IPS-15b (cell line): ENCODE measurements around the gene MPP2.
A peak's percentile ranks its signal among the peaks of the same experiment; 100 is the strongest.

Experiments used
- H3K27me3 ChIP-seq: one replicate; pipeline ENCODE4 v1.6.1; 2013; ENCODE audit warnings: low read length; ENCODE audit not compliant: control insufficient read depth, insufficient read depth
- H3K36me3 ChIP-seq: one replicate; pipeline ENCODE4 v1.6.1; 2013; ENCODE audit warnings: low read length; ENCODE audit not compliant: control insufficient read depth, insufficient read depth
- H3K4me1 ChIP-seq: one replicate; pipeline ENCODE4 v1.6.1; 2013; ENCODE audit warnings: mild to moderate bottlenecking, low read length; ENCODE audit not compliant: control insufficient read depth, insufficient read depth
- H3K4me3 ChIP-seq: one replicate; pipeline ENCODE4 v1.5.1; 2013; ENCODE audit warnings: low read depth, low read length
- H3K9ac ChIP-seq: one replicate; pipeline ENCODE4 v1.6.1; 2013; ENCODE audit warnings: low read depth, mild to moderate bottlenecking, low read length
- H3K9me3 ChIP-seq: one replicate; pipeline ENCODE4 v1.6.1; 2013; ENCODE audit warnings: mild to moderate bottlenecking, low read length; ENCODE audit not compliant: control insufficient read depth, insufficient read depth

MPP2 gene, protein sequence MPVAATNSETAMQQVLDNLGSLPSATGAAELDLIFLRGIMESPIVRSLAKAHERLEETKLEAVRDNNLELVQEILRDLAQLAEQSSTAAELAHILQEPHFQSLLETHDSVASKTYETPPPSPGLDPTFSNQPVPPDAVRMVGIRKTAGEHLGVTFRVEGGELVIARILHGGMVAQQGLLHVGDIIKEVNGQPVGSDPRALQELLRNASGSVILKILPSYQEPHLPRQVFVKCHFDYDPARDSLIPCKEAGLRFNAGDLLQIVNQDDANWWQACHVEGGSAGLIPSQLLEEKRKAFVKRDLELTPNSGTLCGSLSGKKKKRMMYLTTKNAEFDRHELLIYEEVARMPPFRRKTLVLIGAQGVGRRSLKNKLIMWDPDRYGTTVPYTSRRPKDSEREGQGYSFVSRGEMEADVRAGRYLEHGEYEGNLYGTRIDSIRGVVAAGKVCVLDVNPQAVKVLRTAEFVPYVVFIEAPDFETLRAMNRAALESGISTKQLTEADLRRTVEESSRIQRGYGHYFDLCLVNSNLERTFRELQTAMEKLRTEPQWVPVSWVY

DNA sequence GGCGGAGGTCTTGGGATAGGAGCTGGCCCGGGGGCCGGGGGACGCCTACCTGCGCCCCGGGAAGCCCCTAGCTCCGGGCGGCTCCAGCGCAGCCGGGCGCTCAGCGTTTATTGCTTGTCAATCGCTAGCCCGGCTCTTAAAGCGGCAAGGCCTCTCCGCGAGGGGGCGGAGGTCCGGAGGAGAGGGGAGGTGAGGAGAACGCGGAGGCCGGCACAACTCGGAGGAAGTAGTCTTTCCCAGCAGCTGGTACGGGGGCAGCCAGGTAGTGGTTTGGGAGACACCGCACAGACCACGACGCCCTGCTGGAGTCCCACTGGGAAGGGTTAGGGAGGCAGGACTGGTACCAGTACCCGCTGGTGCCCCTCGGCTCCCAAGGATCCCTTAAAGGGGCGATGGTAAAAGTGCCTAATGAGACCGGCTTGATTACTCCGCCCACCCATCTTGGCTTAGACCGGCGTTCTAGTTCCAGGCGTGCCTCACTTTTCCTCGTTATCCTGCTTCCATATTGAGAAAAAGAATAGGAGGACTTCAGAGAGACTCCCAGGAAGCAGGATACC is at the start of gene MPP2:
Gene MPP2, minus strand, starts transcription at position 112 of the 557 bp plus-strand sequence. CDS start 3,076 bp downstream, outside the sequence.
- Histone ChIP-seq H3K9me3 (no peaks in the 10 kb centered on the region), H3K36me3 (no peaks in the 10 kb centered on the region), H3K4me3 (peak within 1 kb of the TSS; percentile 85), H3K9ac (peak within 1 kb of the TSS; percentile 79), H3K27me3 (peaks cover 50% of the 10 kb centered on the region), H3K4me1 (peaks cover 13% of the 10 kb centered on the region)

DNA sequence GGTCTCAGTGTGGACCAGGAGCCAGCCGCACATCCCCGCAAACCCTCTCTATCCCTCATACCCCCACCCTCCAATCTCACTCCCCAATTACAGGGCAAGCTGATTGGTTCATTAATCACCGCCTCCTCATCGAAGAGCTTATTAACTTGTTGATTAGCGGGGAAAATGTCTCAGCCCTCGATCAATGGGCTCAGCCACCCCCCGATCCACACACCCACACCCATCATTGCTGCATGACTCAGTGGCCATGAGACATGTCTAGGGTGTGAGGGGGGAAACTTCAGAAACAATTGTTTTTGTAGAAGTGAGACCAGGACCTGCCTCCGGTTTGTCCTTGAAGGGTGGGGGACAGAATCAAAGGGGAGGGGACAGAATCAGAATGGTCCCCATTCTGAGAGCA is 48.9 kb upstream of the MPP2 start:
- no peak overlapping the region for H3K9ac ChIP-seq
- peaks cover 16% of the 10 kb centered on the region for H3K27me3 ChIP-seq
- H3K9me3 ChIP-seq = no peaks in the 10 kb centered on the region
- H3K4me1 ChIP-seq = peaks cover 6% of the 10 kb centered on the region
- H3K4me3 ChIP-seq = no peak overlapping the region
- H3K36me3 ChIP-seq = no peaks in the 10 kb centered on the region

DNA sequence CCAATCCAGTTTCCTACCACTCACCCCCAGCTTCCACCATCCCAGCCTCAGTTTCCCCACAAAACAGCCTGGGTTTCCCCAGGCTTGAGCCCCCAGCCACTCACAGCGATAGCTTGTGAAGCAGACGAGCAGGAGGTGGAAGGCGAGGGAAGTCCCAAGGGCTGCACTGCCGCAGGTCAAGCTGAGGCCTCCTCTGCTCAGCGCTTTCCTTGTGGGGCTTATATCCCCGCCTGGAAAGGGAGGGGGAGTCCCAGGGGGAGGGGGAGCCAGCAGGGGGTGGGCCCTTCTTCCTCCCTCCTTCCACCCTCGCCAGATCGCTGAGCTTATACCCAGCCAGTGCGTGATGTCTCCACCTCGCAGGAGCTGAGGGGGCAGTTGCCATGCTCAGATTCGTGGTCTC is 46.4 kb upstream of the MPP2 start, which contains the start of gene PYY:
Gene PYY, minus strand, starts transcription at position 195 of the 400 bp plus-strand sequence. CDS start 457 bp downstream, outside the sequence.
- Histone ChIP-seq H3K9ac (peak within 1 kb of the TSS; percentile 73), H3K36me3 (no peaks in the 10 kb centered on the region), H3K4me1 (peaks cover 6% of the 10 kb centered on the region), H3K9me3 (no peaks in the 10 kb centered on the region), H3K4me3 (peak within 1 kb of the TSS; percentile 87), H3K27me3 (peaks cover 27% of the 10 kb centered on the region)

DNA sequence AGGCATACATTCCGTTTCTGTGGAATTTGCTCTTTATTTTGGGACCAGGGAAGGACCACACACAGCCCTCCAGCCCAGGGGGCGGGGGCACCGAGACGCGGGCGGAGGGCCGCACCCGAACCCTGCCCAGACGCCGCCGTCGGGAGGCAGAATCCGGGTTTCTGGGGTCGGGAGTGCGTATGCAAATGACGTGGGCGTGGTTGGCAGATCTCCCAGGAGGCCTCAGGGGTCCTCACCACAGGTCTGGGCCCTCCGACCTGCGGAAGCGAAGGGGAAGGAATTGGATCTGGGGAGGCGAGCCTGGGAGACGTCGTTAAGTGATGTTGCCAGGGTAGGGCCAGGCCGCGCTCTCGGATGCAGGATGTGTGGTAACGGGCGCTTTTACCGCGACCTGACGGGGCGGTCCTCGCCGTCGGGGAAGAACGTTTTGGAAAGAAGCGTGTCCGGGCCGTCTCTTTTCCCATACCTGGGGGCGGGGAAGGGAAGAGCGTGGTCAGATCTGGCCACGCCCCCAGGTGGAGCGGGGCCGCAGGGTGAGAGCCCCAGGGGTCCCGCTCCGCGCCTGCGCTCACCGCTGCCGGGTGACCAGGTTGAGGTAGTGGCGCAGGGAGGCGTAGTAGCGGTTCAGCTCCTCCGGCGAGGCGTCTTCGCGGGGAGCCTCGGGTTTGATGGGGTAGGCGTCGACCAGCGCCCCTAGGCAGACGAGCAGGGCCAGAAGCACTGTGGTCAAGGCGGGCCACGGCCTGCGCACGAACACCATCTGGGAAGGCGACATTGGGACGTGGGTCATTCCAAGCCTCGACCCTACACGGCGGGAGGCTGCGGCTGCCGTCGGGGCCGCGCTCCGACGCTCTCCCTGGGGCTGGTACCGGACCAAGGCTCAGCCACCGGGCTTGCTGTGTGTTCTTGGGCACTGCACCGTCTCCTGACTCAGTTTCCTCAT is 45.7 kb upstream of the MPP2 start:
- peak overlapping the region; percentile 87 for H3K4me3 ChIP-seq
- H3K9me3 ChIP-seq = no peaks in the 10 kb centered on the region
- peaks cover 6% of the 10 kb centered on the region for H3K4me1 ChIP-seq
- H3K36me3 ChIP-seq = no peaks in the 10 kb centered on the region
- peak overlapping the region; percentile 73 for H3K9ac ChIP-seq
- H3K27me3 ChIP-seq = peaks cover 27% of the 10 kb centered on the region

DNA sequence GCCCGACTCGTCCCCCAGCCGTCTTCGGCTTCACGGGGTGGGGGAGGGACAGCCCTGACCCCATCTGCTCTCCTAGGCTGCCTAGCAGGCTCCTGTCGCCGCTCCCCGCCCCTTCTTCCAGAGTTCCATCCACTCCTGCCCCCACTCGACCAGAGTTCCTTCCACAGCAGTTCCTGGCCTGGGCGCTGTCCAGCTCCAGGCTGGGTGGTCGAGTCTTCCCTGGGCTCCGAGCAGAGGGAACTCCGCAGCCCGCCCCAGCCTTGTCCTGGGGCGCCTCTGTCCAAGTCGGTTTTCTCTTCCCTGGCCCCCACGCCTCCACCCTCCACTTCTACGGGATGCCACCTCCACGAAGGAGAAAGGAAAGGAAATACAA is 45.0 kb upstream of the MPP2 start:
- peaks cover 27% of the 10 kb centered on the region for H3K27me3 ChIP-seq
- no peaks in the 10 kb centered on the region for H3K9me3 ChIP-seq
- no peaks in the 10 kb centered on the region for H3K36me3 ChIP-seq
- peaks cover 6% of the 10 kb centered on the region for H3K4me1 ChIP-seq
- H3K4me3 ChIP-seq = peak overlapping the region; percentile 87
- H3K9ac ChIP-seq = peak overlapping the region; percentile 9

DNA sequence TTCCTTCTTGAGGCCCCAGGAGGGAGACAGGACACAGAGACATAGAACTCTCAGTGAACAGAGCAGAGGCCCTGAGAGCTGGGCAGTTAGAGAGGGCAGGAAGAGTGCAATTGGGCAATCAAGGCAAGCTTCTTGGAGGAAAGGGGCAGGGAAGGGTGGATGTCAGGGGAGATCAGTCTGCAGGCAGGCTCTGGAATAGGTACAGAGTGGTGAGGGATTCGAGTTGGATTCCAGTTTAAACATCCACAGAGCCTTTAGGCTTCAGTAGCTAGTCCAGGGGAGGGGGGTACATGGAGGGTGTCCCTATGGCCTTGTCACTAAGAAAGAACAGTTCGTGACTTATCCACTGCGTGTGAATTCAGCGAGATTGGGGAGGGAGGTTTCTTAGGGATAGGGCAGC is 44.4 kb upstream of the MPP2 start:
- Histone ChIP-seq H3K9me3 (no peaks in the 10 kb centered on the region), H3K9ac (peak overlapping the region; percentile 9), H3K36me3 (no peaks in the 10 kb centered on the region), H3K4me1 (peaks cover 6% of the 10 kb centered on the region), H3K27me3 (peaks cover 27% of the 10 kb centered on the region), H3K4me3 (peak overlapping the region; percentile 87)

DNA sequence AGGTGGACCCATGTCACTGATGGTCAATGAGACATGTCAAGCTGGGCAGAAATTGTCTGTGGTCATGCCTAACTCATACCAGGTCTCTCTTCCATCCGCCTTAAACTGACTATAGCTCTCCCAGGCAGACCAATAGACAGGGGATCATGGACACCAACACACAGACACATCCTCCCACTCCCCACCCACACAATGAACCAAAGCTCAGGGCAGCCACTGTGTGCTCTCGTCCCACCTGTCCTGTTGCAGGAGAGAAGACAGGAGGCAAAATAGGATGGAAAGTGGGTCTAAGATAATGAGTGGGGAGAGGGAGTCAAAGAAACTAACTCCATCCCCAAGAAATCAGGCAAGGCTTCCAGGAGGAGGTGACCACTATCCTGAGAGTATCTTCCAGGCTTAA is 43.2 kb upstream of the MPP2 start:
- H3K4me3 ChIP-seq = no peak overlapping the region

DNA sequence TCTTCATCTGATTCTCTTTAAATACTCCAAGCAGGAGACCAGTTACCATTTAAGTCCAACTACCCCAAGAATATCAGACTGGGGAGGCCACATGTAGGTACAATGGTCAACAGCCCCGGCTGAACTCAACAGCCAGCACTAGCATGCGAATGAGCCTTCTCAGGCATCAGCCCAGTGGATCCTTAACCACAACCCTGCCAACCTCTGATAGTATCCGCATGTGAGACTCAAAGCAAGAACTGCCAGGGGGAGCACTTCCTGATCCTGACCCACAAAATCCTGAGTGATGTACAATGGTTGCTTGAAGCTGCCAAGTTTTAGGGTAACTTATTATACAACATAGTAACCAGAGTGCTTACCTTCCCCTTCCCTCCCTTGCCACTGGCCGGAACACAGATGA is 42.4 kb upstream of the MPP2 start:
- Histone ChIP-seq H3K4me1 (peaks cover 6% of the 10 kb centered on the region), H3K9me3 (no peaks in the 10 kb centered on the region), H3K36me3 (no peaks in the 10 kb centered on the region), H3K4me3 (no peak overlapping the region), H3K9ac (no peak overlapping the region), H3K27me3 (peaks cover 25% of the 10 kb centered on the region)

More for the DNA sequence above, 43.2 kb upstream of the MPP2 start:
- H3K36me3 ChIP-seq = no peaks in the 10 kb centered on the region
- peaks cover 6% of the 10 kb centered on the region for H3K4me1 ChIP-seq
- H3K9me3 ChIP-seq = no peaks in the 10 kb centered on the region
- H3K27me3 ChIP-seq = peaks cover 27% of the 10 kb centered on the region
- no peak overlapping the region for H3K9ac ChIP-seq

DNA sequence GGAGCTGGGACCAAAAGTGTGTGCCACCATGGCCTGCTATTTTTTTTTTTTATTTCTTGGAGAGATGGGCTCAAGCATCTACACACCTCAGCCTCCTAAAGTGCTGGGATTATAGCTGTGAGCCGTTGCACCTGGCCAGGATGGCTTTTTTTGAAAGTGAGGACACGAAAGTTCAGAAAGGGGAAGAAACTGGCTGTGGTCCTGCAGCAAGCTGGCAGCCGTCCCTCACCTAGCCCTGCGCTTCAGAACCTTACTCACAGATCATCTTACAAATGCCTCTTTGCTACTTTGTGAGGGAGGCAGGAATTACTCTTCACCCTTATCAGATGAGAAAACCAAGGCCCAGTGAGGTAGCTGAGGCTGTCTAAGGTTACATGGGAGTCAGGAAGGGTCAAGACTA is 39.4 kb upstream of the MPP2 start:
- Histone ChIP-seq H3K4me3 (no peak overlapping the region), H3K36me3 (no peaks in the 10 kb centered on the region), H3K4me1 (peaks cover 8% of the 10 kb centered on the region), H3K27me3 (peaks cover 14% of the 10 kb centered on the region), H3K9ac (no peak overlapping the region), H3K9me3 (no peaks in the 10 kb centered on the region)

DNA sequence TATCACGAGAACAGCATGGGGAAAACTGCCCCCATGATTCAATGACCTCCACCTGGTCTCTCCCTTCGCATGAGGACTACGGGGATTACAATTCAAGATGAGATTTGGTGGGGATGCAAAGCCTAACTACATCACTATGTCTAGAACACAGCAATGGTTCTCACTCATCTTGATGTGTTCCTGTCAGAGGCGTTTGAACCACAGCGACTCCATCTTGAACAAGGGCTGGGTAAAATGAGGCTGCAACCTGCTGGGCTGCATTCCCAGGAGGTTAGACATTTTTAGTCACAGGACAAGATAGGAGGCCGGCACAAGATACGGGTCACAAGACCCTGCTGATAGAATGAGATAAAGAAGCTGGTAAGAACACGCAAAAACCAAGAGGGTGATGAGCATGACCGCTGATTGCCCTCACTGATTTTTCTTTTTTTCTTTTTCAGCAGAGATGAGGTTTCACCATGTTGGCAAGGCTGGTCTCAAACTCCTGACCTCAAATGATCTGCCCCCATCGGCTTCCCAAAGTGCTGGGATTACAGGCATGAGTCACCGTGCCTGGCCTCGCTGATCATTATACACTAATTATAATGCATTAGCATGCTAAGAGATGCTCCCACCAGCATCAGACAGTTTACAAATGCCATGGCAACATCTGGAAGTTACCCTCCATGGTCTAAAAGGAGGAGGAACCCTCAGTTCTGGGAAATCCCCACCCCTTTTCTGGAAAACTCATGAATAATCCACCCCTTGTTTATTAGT is 37.9 kb upstream of the MPP2 start:
- Histone ChIP-seq H3K4me1 (peaks cover 4% of the 10 kb centered on the region), H3K9ac (no peak overlapping the region), H3K27me3 (peaks cover 6% of the 10 kb centered on the region), H3K36me3 (no peaks in the 10 kb centered on the region), H3K4me3 (no peak overlapping the region), H3K9me3 (no peaks in the 10 kb centered on the region)
